Stimulated activated CD4-positive, alpha-beta T cell treated with anti-CD3 and anti-CD28 coated beads, Interleukin-12 subunit alpha, Interleukin-12 subunit beta, amount 100 ng/mL, for 24 hours (primary cell): Measurements from ENCODE around the gene ELP5.

ENCODE experiments used
- DNase-seq, 2 experiments: peaks; one replicate each; pipeline ENCODE4 v3.0.0-alpha.2; 2020; ENCODE audit warnings: low read depth in 2 of 2

The ELP5 gene, protein sequence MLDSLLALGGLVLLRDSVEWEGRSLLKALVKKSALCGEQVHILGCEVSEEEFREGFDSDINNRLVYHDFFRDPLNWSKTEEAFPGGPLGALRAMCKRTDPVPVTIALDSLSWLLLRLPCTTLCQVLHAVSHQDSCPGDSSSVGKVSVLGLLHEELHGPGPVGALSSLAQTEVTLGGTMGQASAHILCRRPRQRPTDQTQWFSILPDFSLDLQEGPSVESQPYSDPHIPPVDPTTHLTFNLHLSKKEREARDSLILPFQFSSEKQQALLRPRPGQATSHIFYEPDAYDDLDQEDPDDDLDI

DNA sequence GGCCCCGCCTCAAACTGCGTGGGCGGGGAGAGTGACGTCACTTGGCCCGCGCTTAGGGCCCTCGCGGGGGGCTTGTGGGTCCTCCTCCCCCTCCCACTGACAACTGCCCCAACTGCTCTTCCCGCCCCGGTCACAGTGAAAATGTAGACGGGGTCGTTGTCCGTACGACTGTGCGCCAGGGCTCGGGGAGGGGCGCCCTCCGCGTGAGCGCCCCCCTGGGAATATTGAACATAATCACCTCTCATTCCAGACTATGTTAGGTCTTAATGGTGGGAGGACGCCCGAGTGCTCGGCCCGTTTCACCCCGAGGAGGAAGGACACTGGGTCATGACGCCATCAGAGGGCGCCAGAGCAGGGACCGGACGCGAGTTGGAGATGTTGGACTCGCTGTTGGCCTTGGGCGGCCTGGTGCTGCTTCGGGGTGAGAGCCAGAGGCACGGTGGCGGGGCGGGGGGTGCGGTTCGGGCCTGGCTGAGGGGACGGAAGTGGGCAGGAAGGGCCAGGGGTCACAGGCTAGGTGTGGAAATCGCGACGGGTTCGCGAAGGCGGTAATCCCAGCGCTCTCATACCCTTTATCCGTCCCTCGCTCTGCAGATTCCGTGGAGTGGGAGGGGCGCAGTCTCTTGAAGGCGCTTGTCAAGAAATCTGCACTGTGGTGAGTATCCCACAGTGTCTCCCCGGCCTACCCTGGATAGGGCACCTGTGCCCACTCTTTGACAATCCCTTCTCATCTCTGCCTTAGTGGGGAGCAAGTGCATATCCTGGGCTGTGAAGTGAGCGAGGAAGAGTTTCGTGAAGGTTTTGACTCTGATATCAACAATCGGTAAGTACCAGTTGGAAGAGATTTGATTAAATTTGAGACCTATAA is at the start of gene ELP5:
Gene ELP5 (plus strand): TSS at position 40 of the 868 bp plus-strand sequence. CDS start 336 bp downstream, at position 376.
- DNase-seq, result peak; percentile 70 to 88

DNA sequence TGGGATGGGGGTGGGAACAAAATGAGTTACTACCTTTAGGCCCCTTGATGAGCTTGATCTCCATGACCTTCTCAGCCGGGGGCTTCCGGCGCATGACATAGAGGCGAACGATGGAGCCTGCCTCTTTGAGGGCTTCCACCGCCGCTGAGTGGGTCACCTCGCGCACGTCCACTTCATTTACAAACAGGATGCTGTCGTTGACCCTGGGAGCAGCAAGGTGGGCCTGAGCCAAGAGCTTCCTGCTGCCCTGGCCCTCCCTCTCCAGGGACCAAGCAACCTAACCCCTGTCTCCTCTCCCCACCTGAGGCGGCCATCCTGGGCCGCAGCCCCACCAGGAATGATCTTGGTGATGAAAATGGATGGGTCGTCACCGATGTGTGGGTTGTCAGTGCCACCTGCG is 48.6 kb upstream of the ELP5 start:
- DNase-seq, result no peak

DNA sequence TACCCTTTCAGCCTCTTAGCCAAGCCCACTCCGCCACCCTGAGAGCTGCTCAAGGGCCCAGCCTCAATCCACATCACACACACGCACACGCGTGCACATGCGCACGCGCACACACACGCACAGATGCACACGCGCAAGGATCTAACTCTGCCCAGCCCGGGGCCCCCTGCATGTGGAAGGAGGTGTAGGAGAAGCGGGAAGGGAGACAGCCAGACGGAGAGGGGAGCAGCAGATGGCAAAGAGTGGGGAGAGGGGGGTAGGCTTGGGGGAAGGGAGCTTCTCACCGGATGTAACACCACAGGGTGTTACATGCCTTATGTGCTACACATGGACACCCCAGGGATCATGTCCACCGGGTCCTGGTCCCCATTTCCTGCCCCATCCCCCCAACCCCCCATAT is 47.7 kb upstream of the ELP5 start:
- DNase-seq, result no peak

GRCh38 chr17:7204828-7205461 is 47.1 kb upstream of the ELP5 start:
- peak; percentile 72 to 91 for DNase-seq

DNA sequence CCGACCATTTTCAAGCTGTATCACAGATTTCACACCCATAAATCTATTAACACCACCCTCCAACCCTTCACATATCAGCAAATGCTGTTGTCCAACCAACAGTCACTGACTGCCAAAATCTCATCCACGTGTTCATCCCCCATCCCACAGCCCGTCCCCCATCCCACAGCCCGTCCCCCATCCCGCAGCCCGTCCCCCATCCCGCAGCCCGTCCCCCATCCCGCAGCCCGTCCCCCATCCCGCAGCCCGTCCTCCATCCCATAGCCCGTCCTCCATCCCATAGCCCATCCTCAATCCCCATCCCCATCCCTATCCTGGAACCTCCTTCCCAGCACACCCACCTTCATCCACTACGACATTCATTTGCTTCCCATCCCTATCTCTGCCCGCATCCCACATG is 46.5 kb upstream of the ELP5 start:
- DNase-seq, result no peak

GRCh38 chr17:7207120-7208001 is 44.7 kb upstream of the ELP5 start:
- DNase-seq, result no peak

DNA sequence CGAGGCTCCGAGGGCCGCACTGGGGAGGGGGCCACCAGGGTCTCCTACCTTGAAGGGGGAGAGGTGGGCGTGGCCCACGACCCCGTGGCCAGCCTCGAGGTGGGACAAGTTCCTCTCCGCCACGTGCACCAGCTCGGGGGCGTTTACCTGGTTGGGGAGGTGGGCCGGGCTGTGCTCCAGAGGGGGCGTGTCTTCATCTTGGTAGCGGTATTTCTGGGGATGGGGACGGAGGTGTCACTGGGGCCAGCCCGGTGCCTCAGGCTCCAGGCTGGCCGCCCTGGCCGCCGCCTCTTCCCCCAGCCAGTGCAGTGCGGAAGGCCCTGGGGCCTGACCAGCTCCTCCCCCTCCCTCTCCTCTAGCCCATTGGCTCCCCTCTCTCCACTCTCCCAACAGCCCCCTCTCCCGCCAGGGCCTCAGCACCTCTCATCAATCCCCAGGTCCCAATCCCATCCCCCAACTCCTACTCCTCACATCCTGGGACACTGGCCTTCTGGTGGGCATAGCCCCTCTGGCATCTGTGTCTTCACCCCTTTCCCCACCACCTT is 43.9 kb upstream of the ELP5 start:
- DNase-seq, result no peak

- no peak for DNase-seq
Measured at GRCh38 chr17:7208754-7209460, 43.1 kb upstream of the ELP5 start.

DNA sequence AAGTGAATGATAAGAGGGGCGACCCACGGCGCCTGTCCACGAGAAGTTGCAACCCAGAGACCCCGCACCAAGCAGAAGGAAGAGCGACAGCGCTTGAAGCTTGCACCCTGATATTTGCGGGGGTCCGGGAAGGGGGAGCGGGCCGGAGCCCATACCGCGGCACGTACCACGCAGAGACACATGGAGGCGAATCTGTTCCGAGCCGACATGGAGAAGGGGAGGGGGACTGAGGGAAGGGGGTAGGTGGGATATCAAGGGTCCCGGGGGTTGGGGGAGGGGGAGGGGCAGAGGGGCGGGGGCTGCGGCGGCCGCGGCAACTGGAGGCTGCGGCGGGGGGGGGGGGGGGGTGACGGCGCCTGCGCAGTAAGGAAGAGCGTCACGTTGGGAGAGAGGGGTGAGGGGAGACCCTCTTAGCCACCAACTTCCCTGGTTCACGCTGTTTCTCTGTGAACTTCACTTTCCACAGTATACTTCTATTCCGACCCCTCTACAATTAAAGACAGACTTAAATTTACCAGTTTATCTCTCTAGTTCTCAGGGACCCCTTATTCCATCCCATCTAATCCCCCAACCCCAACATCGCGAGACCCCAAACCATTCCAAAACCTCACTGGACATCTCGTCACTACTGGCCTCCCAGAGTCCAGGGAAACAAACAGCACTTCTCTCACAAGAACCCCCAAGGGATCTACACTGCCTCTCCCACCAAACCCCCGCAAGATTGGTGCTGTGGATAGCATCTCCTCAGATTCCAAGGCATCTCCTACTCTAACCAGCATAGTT is 40.3 kb upstream of the ELP5 start:
- no peak for DNase-seq

DNA sequence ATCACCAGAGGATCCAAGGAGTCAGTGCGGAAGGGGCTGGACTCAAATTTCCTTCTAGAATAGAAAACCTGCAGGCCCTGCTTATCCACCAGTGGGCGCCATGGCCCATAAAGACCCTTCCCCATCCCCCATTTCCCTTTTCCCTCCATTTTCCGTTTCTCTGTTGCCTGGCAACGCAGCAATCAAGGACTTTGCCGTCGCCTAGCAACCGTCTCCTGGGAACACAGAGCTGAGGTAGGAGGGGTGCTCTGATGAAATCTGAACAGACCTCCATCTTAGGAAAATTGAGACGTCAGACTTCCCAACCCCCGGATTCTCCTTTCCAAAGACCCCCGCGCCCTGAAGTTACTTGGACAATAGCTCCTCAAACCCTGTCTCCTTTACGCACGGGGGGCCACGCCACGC is 38.1 kb upstream of the ELP5 start:
- DNase-seq, result no peak

DNA sequence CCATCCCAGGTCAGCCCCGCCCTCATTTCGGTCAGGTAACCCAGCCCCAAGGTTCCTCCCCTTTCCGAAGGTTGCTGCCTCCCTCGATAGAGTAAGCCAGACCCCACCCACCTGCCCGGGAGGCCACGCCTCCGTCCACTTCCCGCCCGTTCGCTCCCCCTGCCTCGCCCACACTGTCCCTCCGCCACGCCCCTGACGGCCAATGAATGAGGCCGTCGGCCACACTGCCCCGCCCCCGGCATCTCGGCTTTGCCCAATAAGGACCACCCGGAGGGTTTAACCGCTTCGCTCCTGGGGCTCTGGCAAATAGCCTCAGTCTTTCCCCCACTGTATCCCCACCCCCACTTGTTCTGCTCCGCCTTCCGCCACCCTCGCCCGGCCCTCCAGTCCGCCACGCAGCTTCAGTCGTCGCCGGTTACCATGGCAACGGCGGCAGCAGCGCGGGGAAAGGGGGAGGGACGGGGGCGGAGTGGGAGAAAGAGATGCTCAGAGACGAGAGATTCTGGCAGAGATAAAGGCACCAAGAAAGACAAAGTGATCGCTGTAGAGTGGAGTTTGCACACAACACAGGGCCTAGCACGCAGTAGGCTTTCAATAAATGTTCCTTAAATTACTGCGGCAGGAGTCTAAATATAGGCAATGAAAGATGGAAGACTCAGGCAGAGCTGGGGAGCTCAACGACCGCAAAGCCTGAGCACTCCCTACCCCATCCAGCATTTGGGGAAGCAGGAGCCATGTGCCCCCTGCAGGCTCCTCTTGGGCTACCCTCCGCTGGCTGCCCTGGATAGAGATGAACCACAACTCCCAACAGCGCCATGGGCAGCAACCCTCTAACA is 37.5 kb upstream of the ELP5 start:
- peak; percentile 99 to 100 for DNase-seq

DNA sequence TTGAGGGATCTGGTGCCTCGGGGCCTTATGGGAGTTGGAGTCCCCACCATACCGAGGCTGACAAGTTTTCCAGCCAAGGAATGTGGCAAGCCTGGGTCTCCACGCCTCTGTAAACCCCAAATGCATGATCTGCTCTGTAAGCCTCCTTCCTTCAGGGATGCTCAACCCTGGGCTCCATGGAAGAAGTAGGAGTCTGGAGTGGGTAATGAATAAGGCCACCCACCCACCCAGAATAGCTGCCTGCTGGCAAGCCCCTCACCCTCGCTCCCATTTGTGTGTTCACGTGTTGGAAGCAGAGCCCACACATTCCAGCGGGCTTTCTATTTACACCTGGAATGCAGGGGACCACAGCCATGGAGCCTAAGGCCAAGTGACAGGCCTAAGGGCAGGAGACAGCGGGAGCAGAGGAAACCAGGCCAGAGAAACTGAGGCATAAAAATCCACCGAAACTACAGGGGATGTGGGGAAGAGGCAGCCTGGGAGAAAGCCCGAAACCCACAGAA is 36.8 kb upstream of the ELP5 start:
- no peak for DNase-seq

DNA sequence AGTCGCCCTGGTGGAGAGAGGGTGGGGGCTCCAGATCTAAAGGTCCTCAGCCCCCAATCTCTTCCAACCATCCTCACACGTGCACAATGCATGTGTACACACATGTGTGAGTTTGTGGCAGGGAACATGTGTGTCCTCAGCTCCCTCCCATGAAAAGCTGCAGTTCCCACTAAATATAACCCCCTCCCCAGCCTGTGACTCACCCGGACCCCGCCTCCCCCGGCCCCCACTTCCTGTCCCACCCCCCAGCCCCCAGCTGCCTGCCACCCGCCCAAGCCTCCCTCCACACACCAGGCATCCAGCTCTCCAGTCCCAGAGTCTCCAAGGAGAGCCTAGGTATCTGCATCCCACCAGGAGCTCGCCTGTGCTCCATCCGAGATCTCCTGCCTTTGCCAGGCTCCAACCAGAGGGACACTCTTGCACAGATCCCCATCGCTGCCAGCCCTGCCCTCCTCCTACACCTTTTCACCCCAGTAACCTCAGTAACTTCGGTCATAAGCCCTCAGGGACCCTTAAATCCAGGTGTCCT is 36.3 kb upstream of the ELP5 start:
- no peak for DNase-seq

GRCh38 chr17:7216242-7217112 is 35.5 kb upstream of the ELP5 start:
- no peak for DNase-seq

DNA sequence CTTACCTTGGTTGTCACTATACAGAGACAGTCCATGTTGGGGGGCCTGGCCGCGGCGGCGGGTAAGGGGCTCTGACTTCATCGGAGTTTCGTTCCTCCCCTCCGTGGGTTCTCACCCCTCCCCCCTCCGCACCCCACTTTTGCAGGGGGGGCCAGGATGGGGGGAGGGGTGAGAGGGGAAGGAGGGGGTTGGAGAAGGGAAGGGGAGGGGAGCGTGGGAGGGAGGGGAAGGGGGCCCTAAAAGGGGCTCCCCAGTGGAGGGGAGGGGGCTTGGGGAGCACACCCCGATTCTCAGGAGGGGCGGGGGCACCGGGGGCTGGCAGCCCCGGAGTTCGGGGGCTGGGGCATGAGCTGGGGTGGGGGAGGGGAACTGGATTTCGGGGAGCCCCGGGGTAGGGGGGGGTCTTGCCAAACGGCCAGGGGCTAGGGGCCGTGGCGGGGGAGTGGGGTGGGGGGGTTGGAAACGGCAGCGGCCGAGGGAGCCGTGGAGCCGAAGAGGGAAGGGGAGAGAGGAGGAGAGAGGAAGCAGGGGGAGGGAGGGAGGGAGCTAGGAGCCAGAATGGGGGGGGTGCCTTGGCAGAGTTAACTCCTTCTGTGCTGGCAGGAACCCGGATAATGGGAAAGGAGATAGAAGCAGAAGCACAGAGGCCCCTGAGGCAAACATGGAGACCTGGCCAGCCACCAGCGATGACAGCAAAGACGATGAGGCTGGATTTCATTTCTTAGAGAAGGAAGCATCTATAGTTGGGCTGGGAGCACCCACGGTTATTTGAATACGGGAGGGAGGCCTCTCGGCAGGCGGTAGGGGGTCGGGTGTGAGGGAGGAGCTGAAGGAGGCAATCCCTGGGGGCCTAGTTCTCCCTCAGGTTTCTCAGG is 34.7 kb upstream of the ELP5 start:
- no peak for DNase-seq

- DNase-seq, result no peak
Measured at GRCh38 chr17:7218166-7218565, 33.8 kb upstream of the ELP5 start.

DNA sequence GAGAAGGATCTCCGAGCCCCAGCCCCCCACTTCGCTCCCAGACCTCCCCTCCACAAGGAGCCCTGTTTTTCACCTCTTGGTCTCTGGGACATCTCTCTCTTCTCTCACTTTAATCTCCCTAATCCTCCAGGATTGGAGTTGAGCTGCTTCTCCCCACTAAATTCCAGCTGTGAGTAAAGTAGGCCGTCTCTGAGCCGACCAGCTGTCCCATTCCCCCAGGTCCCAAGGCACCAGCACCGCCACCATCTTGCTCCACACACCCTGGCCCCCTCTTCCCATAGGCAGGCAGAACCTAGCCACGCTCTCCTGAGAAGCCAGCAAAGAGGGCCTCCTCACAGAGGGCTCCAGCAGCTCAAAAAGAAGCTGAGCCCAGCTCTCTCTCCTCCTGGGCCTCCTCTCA is 33.3 kb upstream of the ELP5 start:
- DNase-seq, result no peak
